H9 (cell line): ENCODE results near the gene TTC24. TPM values are rescaled to one million over a fixed set of nuclear protein-coding genes. Genes with fewer than 3 reads are reported as not detected.

Experiments
- DNase-seq: peaks from one replicate; pipeline ENCODE4 v3.0.0-alpha.2; 2017
- H2AFZ ChIP-seq: one replicate; pipeline ENCODE4 v1.6.1; 2013; ENCODE audit warnings: mild to moderate bottlenecking, low read length, control low read depth, moderate library complexity
- H2AK5ac ChIP-seq: 2 replicates; pipeline ENCODE4 v1.6.1; 2013; ENCODE audit warnings: low read length, control low read depth, mixed read lengths; ENCODE audit not compliant: insufficient read length
- H2BK120ac ChIP-seq: one replicate; pipeline ENCODE4 v1.6.1; 2013; ENCODE audit warnings: low read depth, mild to moderate bottlenecking, low read length, control low read depth, inconsistent platforms; ENCODE audit not compliant: poor library complexity, severe bottlenecking
- H2BK12ac ChIP-seq: 2 replicates; pipeline ENCODE4 v1.6.1; 2013; ENCODE audit warnings: low read length, control low read depth, mixed read lengths, low read depth; ENCODE audit not compliant: insufficient read length
- H2BK15ac ChIP-seq: 2 replicates; pipeline ENCODE4 v1.6.1; 2013; ENCODE audit warnings: low read depth, low read length, control low read depth
- H2BK20ac ChIP-seq: one replicate; pipeline ENCODE4 v1.6.1; 2013; ENCODE audit warnings: low read depth, mild to moderate bottlenecking, low read length, control low read depth, inconsistent platforms; ENCODE audit not compliant: poor library complexity, severe bottlenecking
- H2BK5ac ChIP-seq: 2 replicates; pipeline ENCODE4 v1.6.1; 2013; ENCODE audit warnings: low read length, control low read depth, mixed read lengths; ENCODE audit not compliant: insufficient read length
- H3K14ac ChIP-seq: 2 replicates; pipeline ENCODE4 v1.6.1; 2013; ENCODE audit warnings: low read length, control low read depth; ENCODE audit not compliant: insufficient read depth
- H3K18ac ChIP-seq: 2 replicates; pipeline ENCODE4 v1.6.1; 2013; ENCODE audit warnings: low read depth, mild to moderate bottlenecking, mixed read lengths, low read length, control low read depth; ENCODE audit not compliant: insufficient read length
- H3K23ac ChIP-seq: 2 replicates; pipeline ENCODE4 v1.6.1; 2013; ENCODE audit warnings: low read length, control low read depth, mixed read lengths, low read depth; ENCODE audit not compliant: insufficient read length
- H3K23me2 ChIP-seq: 2 replicates; pipeline ENCODE4 v1.6.1; 2013; ENCODE audit warnings: low read depth, mild to moderate bottlenecking, mixed read lengths, low read length, control low read depth; ENCODE audit not compliant: insufficient read length, poor library complexity, severe bottlenecking
- H3K27ac ChIP-seq: 2 replicates; pipeline ENCODE4 v1.5.1; 2013; ENCODE audit warnings: low read length, control low read depth, mixed read lengths, low read depth; ENCODE audit not compliant: insufficient read length
- H3K27me3 ChIP-seq: 2 replicates; pipeline ENCODE4 v1.6.1; 2013; ENCODE audit warnings: low read length, control low read depth, inconsistent platforms; ENCODE audit not compliant: insufficient read depth
- H3K4ac ChIP-seq: 2 replicates; pipeline ENCODE4 v1.6.1; 2013; ENCODE audit warnings: low read depth, mild to moderate bottlenecking, control low read depth, inconsistent platforms, low read length, moderate library complexity
- H3K4me1 ChIP-seq: 2 replicates; pipeline ENCODE4 v1.6.1; 2013; ENCODE audit warnings: low read length, control low read depth, inconsistent platforms; ENCODE audit not compliant: insufficient read depth
- H3K4me2 ChIP-seq: 2 replicates; pipeline ENCODE4 v1.6.1; 2013; ENCODE audit warnings: low read length, control low read depth, mixed read lengths; ENCODE audit not compliant: insufficient read length, insufficient read depth
- H3K56ac ChIP-seq: 2 replicates; pipeline ENCODE4 v1.6.1; 2013; ENCODE audit warnings: low read depth, mild to moderate bottlenecking, mixed read lengths, low read length, control low read depth; ENCODE audit not compliant: insufficient read length
- H3K79me1 ChIP-seq: 2 replicates; pipeline ENCODE4 v1.6.1; 2013; ENCODE audit warnings: low read depth, mild to moderate bottlenecking, moderate library complexity, low read length, control low read depth, inconsistent platforms; ENCODE audit not compliant: insufficient read depth, poor library complexity, severe bottlenecking
- H3K79me2 ChIP-seq: 2 replicates; pipeline ENCODE4 v1.6.1; 2013; ENCODE audit warnings: low read length, control low read depth, inconsistent platforms; ENCODE audit not compliant: insufficient read depth
- H3K9ac ChIP-seq: 2 replicates; pipeline ENCODE4 v1.6.1; 2013; ENCODE audit warnings: low read length, control low read depth, mixed read lengths; ENCODE audit not compliant: insufficient read length; ENCODE audit errors: extremely low read depth
- H3K9me3 ChIP-seq: one replicate; pipeline ENCODE4 v1.6.1; 2013; ENCODE audit warnings: low read depth, low read length, inconsistent platforms; ENCODE audit not compliant: control insufficient read depth
- H3T11ph ChIP-seq: one replicate; pipeline ENCODE4 v1.6.1; 2013; ENCODE audit warnings: mild to moderate bottlenecking, low read length, control low read depth, inconsistent platforms
- H4K20me1 ChIP-seq: one replicate; pipeline ENCODE4 v1.6.1; 2013; ENCODE audit not compliant: control insufficient read depth, insufficient read length, insufficient read depth
- H4K5ac ChIP-seq: 2 replicates; pipeline ENCODE4 v1.6.1; 2013; ENCODE audit warnings: low read depth, mild to moderate bottlenecking, mixed read lengths, low read length, control low read depth; ENCODE audit not compliant: insufficient read length
- H4K8ac ChIP-seq: replicated peaks from 2 replicates; pipeline ENCODE4 v1.6.1; 2013; ENCODE audit warnings: low read length, control low read depth, mixed read lengths, low read depth; ENCODE audit not compliant: insufficient read length
- H4K91ac ChIP-seq: 2 replicates; pipeline ENCODE4 v1.6.1; 2013; ENCODE audit warnings: low read depth, mild to moderate bottlenecking, moderate library complexity, mixed read lengths, low read length, control low read depth; ENCODE audit not compliant: insufficient read length
- H3K27ac Mint-ChIP-seq, 3 experiments: 2 replicates in 2 of 3; 3 replicates in 1 of 3; pipeline ENCODE4 v1.8.0; 2020 to 2021; ENCODE audit warnings: mixed read lengths in 3 of 3, mild to moderate bottlenecking in 1 of 3, moderate library complexity in 1 of 3
- H3K27me3 Mint-ChIP-seq: 2 replicates; pipeline ENCODE4 v1.8.0; 2021; ENCODE audit warnings: low read depth, mild to moderate bottlenecking, moderate library complexity, mixed read lengths
- H3K36me3 Mint-ChIP-seq, 3 experiments: 2 replicates in 2 of 3; 3 replicates in 1 of 3; pipeline ENCODE4 v1.8.0; 2020 to 2021; ENCODE audit warnings: low read depth in 3 of 3, mixed read lengths in 3 of 3; ENCODE audit not compliant: insufficient read depth in 1 of 3
- H3K4me1 Mint-ChIP-seq, 2 experiments: 2 replicates each; pipeline ENCODE4 v1.8.0; 2020; ENCODE audit warnings: mixed read lengths in 2 of 2
- H3K4me3 Mint-ChIP-seq, 2 experiments: 2 replicates in 1 of 2; 3 replicates in 1 of 2; pipeline ENCODE4 v1.8.0; 2020 to 2021; ENCODE audit warnings: mild to moderate bottlenecking in 2 of 2, mixed read lengths in 2 of 2, moderate library complexity in 1 of 2
- H3K9me3 Mint-ChIP-seq, 2 experiments: 2 replicates in 1 of 2; 3 replicates in 1 of 2; pipeline ENCODE4 v1.8.0; 2020; ENCODE audit warnings: mild to moderate bottlenecking in 2 of 2, mixed read lengths in 2 of 2, moderate library complexity in 1 of 2
- WGBS: extraction: QIAGEN DNeasy Blood & Tissue Kit; methylation state at CpG from one replicate; pipeline ENCODE4 v1.1.7; 2013; ENCODE audit warnings: missing lambda C conversion rate, low lambda C conversion rate, mixed read lengths; ENCODE audit not compliant: insufficient read length; ENCODE audit errors: extremely low coverage; 5-methylcytosine and 5-hydroxymethylcytosine counted together
- total RNA-seq: library from RNA; stranded (reverse); gene quantifications from 2 replicates; pipeline ENCODE4 v1.2.1, GENCODE V29; 2021
- TF ChIP-seq, protein P1 (sequence below): fragments of 200-600 bp; sonication (generic); conservative IDR thresholded peaks from 3 replicates; pipeline ENCODE4 v1.8.0; 2021; ENCODE audit warnings: antibody characterized with exemption, mild to moderate bottlenecking

TTC24 gene
- total RNA-seq, 1 experiment from 2014 or later: 0.26 TPM

DNA sequence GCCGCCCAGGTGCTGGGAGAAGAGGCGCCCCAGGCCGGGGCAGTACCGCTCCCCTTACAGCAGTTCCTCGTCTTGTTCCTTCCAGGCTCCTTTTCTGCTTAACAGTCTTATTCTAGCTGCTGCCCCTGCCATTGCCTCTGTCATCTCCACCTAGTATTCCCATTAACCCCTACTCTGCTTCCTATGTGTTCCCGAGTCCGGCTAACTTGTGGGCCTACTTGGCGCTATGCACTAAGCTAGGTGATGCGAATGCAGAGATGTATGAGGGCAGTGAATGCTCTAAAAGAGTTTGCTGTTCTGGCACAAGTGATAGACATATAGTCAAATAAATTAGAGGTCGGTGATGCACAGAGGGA, 6.9 kb upstream of the TTC24 start:
- Histone ChIP-seq H3K27ac (no peak overlapping the region), H3K56ac (no peak overlapping the region), H2BK12ac (no peak overlapping the region), H3K79me2 (no peaks in the 10 kb centered on the region; the same call in 1 of the 2 replicates), H2BK20ac (no peak overlapping the region), H2AK5ac (no peak overlapping the region), H3K79me1 (no peaks in the 10 kb centered on the region), H4K91ac (no peak overlapping the region), H3K23me2 (no peaks in the 10 kb centered on the region), H2BK5ac (no peak overlapping the region), H3K4me1 (no peaks in the 10 kb centered on the region; the same call in 1 of the 2 replicates), H2BK15ac (no peak overlapping the region), H3T11ph (no peak overlapping the region), H3K23ac (no peak overlapping the region), H2AFZ (no peak overlapping the region), H4K5ac (no peak overlapping the region), H3K27me3 (no peaks in the 10 kb centered on the region), H3K9me3 (no peaks in the 10 kb centered on the region), H2BK120ac (no peak overlapping the region), H3K18ac (no peak overlapping the region), H3K4ac (no peak overlapping the region), H4K8ac (no peak overlapping the region), H3K14ac (no peak overlapping the region), H4K20me1 (no peaks in the 10 kb centered on the region), H3K9ac (no peak overlapping the region), H3K4me2 (peak overlapping the region; percentile 80)
- H3K4me3 Mint-ChIP-seq: peak overlapping the region; percentile 95 to 100
- H3K9me3 Mint-ChIP-seq: no peaks in the 10 kb centered on the region
- no peak overlapping the region; a peak in 1 of 7 replicates for H3K27ac Mint-ChIP-seq
- H3K36me3 Mint-ChIP-seq: peaks cover 6 to 16% (median 15%) of the 10 kb centered on the region in 3 experiments; a peak in 5 of 7 replicates
- no peak for DNase-seq
- H3K4me1 Mint-ChIP-seq: peaks cover 14 to 15% of the 10 kb centered on the region in 2 experiments
- H3K27me3 Mint-ChIP-seq: peaks cover 7% of the 10 kb centered on the region
- no CpG with 5 or more reads among the region's 10 CpGs for WGBS
- TF ChIP-seq, protein P1, sequence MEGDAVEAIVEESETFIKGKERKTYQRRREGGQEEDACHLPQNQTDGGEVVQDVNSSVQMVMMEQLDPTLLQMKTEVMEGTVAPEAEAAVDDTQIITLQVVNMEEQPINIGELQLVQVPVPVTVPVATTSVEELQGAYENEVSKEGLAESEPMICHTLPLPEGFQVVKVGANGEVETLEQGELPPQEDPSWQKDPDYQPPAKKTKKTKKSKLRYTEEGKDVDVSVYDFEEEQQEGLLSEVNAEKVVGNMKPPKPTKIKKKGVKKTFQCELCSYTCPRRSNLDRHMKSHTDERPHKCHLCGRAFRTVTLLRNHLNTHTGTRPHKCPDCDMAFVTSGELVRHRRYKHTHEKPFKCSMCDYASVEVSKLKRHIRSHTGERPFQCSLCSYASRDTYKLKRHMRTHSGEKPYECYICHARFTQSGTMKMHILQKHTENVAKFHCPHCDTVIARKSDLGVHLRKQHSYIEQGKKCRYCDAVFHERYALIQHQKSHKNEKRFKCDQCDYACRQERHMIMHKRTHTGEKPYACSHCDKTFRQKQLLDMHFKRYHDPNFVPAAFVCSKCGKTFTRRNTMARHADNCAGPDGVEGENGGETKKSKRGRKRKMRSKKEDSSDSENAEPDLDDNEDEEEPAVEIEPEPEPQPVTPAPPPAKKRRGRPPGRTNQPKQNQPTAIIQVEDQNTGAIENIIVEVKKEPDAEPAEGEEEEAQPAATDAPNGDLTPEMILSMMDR: no peak
